ENCODE measurements around the gene PRAMEF20.

GRCh38 chr1:13465515-13465914 is 55.3 kb downstream of the PRAMEF20 start:
- TF ChIP-seq CTCF (conservative IDR thresholded peaks at IDR 0.05; ENCODE audit: low read depth, low read length): no peak
- no peak for TF ChIP-seq BHLHE40 (IDR thresholded peaks at IDR 0.05; ENCODE audit: low read depth, low read length)
- TF ChIP-seq MXI1 (IDR thresholded peaks at IDR 0.05; ENCODE audit: borderline replicate concordance, low read depth, low read length): no peak
- no peak for TF ChIP-seq SMC3 (IDR thresholded peaks at IDR 0.05; ENCODE audit: low read depth, low read length)
- no peak for TF ChIP-seq MAZ (IDR thresholded peaks at IDR 0.05; ENCODE audit: borderline replicate concordance, low read depth, low read length)
- no peak for TF ChIP-seq RCOR1 (IDR thresholded peaks at IDR 0.05; ENCODE audit: insufficient replicate concordance, low read length)
- TF ChIP-seq POLR2A (IDR thresholded peaks at IDR 0.05; ENCODE audit: low read depth, low read length): no peak
- TF ChIP-seq USF2 (IDR thresholded peaks at IDR 0.05; ENCODE audit: low read depth, low read length): no peak
- TF ChIP-seq RFX5 (IDR thresholded peaks at IDR 0.05; ENCODE audit: low read depth, low read length): no peak
- no peak for TF ChIP-seq MAFK (IDR thresholded peaks at IDR 0.05; ENCODE audit: low read depth, low read length)
- TF ChIP-seq CEBPB (IDR thresholded peaks at IDR 0.05; ENCODE audit: low read depth, low read length): no peak
- TF ChIP-seq FOS (IDR thresholded peaks at IDR 0.05; ENCODE audit: low read depth, low read length): no peak
- TF ChIP-seq RAD21 (IDR thresholded peaks at IDR 0.05; ENCODE audit: low read length): no peak
- no peak for TF ChIP-seq NFE2L2 (IDR thresholded peaks at IDR 0.05; ENCODE audit: low read depth, low read length)

Measured in IMR-90 (cell line).